Small intestine (tissue), 7 donors: ENCODE data around the gene RHOF. TPM values are rescaled to one million over a fixed set of nuclear protein-coding genes. Genes with fewer than 3 reads are reported as not detected.
"Not testable (repeated sequence)": the region's sequence is repeated elsewhere in the genome, so short reads cannot be mapped to it uniquely, and the experiment has no call there.

Source experiments
- DNase-seq, 2 donors: peaks; one replicate each; pipeline versions ENCODE4 v3.0.0 to v3.0.0-alpha.2; 2013
- FAIRE-seq: peaks from 2 replicates; lab custom pipeline; 2012; peaks lifted over from hg19 to GRCh38; lab: Jason Lieb, UNC
- H3K27ac ChIP-seq, 3 donors: one replicate each; pipeline ENCODE4 v1.5.1; 2013; ENCODE audit warnings: low read length in 2 of 3, mild to moderate bottlenecking in 2 of 3, control low read depth in 1 of 3, inconsistent platforms in 1 of 3, low read depth in 1 of 3, moderate library complexity in 1 of 3
- H3K27me3 ChIP-seq, 3 donors: one replicate each; pipeline ENCODE4 v1.6.1; 2013; ENCODE audit warnings: low read length in 3 of 3, inconsistent platforms in 1 of 3; ENCODE audit not compliant: control insufficient read depth in 3 of 3, insufficient read depth in 3 of 3
- H3K36me3 ChIP-seq, 3 donors: one replicate each; pipeline ENCODE4 v1.6.1; 2013; ENCODE audit warnings: low read length in 3 of 3, inconsistent platforms in 1 of 3, low read depth in 1 of 3, mild to moderate bottlenecking in 1 of 3, moderate library complexity in 1 of 3; ENCODE audit not compliant: control insufficient read depth in 3 of 3, insufficient read depth in 2 of 3
- H3K4me1 ChIP-seq, 3 donors: one replicate each; pipeline ENCODE4 v1.6.1; 2013; ENCODE audit warnings: low read length in 2 of 3, inconsistent platforms in 1 of 3, low read depth in 1 of 3, mild to moderate bottlenecking in 1 of 3, moderate library complexity in 1 of 3; ENCODE audit not compliant: control insufficient read depth in 3 of 3, insufficient read depth in 2 of 3
- H3K4me3 ChIP-seq, 3 donors: one replicate each; pipeline ENCODE4 v1.5.1; 2013; ENCODE audit warnings: low read length in 3 of 3, control low read depth in 1 of 3, inconsistent platforms in 1 of 3, low read depth in 1 of 3, mild to moderate bottlenecking in 1 of 3, moderate library complexity in 1 of 3
- H3K9me3 ChIP-seq, 2 donors: one replicate each; pipeline ENCODE4 v1.6.1; 2013; ENCODE audit warnings: low read depth in 1 of 2, low read length in 1 of 2; ENCODE audit not compliant: control insufficient read depth in 2 of 2, insufficient read depth in 1 of 2
- WGBS, 3 donors: extraction: QIAGEN DNeasy Blood & Tissue Kit; methylation state at CpG; one replicate each; pipeline ENCODE4 v1.1.7; 2013; 5-methylcytosine and 5-hydroxymethylcytosine counted together
- polyA plus RNA-seq, 4 donors: library from polyadenylated mRNA; stranded (reverse) in 3 of 4; unstranded in 1 of 4; fragments of 200-250 nt in 3 of 4; fragments of 120-200 nt in 1 of 4; gene quantifications; one replicate each; pipeline versions ENCODE4 v1.2.1 to v1.2.3, GENCODE V29; 2013
- donor health status: healthy with polysubstance abuse.
- donor health status: control.
- donor health status: control.
- donor health status: Bipolar disorder and iron deficiency.
- donor health status: healthy.

RHOF gene
- polyA plus RNA-seq, 4 donors: 13.3 to 75.9 (median 43.6) TPM

DNA sequence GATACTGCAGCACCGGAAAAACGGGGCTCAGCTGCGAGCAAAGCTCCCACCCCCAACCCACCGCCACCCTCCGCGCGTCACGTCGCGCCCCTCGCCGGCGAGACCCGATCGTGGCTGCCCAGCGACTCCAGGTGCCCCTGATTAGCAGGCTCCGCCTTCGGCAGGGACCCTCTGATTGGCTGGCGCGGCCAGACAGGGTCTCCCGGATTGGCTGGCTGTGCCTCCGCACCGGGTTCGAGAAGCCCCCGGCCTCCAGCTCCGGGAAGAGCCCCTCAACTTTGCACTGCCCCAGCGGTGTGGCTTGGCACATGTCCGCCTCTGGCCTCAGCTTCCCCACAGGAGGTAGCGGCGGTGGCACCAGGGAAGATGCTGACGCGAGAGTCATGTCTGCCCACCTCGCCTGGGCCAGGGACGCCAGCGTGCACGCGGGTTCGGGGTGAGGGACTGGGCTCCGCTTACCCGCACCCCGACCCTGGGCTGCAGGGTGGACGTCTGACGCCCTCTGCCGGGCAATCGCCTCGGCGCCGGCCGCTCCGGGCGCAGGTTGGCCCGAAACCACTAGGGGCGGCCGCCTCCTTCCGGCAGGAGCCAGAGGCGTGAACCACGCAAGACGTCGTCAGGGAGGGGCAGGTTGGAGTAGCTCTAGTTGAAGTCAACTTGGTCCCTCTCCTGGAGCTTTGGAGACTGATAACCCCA lies 498 bp upstream of the RHOF start:
- H3K4me3 ChIP-seq: peak overlapping the region; percentile 72 to 92 (median 84)
- no peaks in the 10 kb centered on the region for H3K9me3 ChIP-seq
- no peaks in the 10 kb centered on the region for H3K27me3 ChIP-seq
- H3K36me3 ChIP-seq: peaks cover 2 to 61% (median 2%) of the 10 kb centered on the region in 3 donors
- FAIRE-seq (no peak), DNase-seq (peak; percentile 94 to 99)
- peak overlapping the region; percentile 73 to 100 (median 99) for H3K27ac ChIP-seq
- WGBS, 3 donors: 0 to 1% (median 1%) methylated on average over 52 to 59 of the region's 59 CpGs
- H3K4me1 ChIP-seq: peaks cover 2 to 87% (median 8%) of the 10 kb centered on the region in 3 donors

DNA sequence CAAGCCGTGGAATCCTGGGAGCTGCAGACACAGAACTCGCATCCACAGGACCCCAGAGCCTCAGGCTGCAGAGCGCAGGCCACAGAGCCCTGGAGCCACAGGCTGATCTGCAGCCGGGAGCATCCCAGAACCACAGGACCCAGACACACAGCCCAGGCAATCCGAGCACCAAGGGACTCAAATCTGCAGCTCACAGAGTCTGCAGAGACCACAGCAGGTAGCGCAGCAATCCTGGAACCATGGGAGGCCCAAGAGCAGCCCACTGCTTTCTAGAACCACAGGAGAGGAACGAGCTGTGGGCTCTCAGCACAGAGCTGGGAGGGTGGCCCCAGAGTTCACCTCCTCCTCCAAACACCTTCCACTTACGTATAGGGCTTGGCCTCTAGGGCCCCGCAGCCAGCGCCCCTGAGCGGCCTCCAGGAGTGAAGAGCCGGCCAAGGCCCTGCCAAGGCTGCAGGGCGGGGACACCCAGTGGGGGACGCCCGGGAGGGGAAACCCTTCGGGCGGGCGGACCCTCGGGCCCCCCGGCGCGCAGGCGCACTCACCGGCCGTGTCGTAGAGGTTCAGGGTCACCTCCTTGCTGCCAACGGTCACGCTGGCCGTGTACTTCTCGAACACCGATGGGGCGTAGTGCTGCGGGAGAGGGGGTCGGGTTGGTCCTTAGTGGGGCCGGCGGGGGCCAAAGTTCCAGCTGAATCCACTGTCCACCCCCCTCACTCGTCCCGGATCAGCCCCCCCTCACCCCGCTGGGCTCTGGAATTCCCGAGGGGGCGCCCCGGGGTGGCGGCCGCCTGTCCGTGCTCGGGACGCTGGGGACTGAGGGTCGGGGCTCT lies 665 bp downstream of the RHOF start:
- H3K9me3 ChIP-seq: no peaks in the 10 kb centered on the region
- FAIRE-seq (no peak), DNase-seq (peak; percentile 58 to 89)
- H3K4me1 ChIP-seq: peaks cover 0 to 85% (median 4%) of the 10 kb centered on the region in 3 donors
- WGBS, 3 donors: 12 to 23% (median 17%) methylated on average over 37 to 48 of the region's 48 CpGs
- peaks cover 0 to 61% (median 2%) of the 10 kb centered on the region in 3 donors for H3K36me3 ChIP-seq
- H3K27me3 ChIP-seq: no peaks in the 10 kb centered on the region
- H3K4me3 ChIP-seq: peak overlapping the region; percentile 72 to 92 (median 84)
- H3K27ac ChIP-seq: peak overlapping the region; percentile 73 to 100 (median 99)

DNA sequence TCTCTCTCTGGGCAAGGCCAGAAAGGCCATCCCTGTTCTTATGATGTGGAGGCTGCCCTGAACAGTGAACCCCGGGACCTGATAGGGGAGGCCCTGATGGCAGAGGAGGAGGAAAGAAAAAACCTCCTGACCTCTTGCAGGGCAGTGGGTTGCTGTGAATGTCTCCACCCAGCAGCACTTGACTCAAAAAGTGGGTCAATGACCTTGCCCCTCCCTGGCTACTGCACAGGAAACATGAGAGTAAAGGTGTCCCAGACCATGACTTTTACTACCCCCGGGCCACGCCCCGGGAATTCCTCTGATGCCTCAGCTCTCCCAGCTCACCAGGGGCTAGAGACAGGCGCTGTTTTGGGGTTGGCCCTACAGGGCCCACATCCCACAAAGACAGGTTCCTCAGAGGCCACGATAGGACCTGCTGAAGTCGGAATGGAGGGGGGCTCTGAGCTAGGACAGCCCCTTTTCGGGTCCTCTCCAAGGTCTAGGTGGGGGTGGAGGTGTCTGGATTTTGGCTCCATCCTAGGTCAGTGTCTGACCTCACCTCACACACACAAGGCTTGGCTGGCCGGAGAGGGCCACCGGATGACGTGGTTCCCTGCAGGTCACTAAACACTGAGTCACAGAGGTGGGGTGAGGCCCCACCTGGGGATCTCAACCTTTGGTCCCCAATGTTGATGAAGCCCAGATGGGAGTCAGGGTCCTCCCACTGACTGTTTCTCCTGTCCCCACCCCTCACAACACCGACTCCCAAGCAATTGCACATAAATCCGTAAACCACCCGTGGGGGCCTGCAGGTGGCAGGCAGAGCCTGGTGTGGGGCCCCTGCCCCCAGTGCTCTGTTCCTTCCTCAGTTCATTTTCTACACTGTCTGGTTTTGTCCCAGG lies 1.6 kb downstream of the RHOF start:
- 23 to 47% (median 24%) methylated on average over 14 of the region's 14 CpGs for WGBS, 3 donors
- H3K4me3 ChIP-seq: peak overlapping the region; percentile 72 to 92 (median 84)
- peak overlapping the region; percentile 73 to 100 (median 99) for H3K27ac ChIP-seq
- H3K4me1 ChIP-seq: peaks cover 0 to 81% (median 4%) of the 10 kb centered on the region in 3 donors
- no peaks in the 10 kb centered on the region for H3K27me3 ChIP-seq
- DNase-seq (peak; percentile 91 to 94), FAIRE-seq (no peak)
- H3K36me3 ChIP-seq: peaks cover 0 to 62% (median 2%) of the 10 kb centered on the region in 3 donors
- H3K9me3 ChIP-seq: no peaks in the 10 kb centered on the region

DNA sequence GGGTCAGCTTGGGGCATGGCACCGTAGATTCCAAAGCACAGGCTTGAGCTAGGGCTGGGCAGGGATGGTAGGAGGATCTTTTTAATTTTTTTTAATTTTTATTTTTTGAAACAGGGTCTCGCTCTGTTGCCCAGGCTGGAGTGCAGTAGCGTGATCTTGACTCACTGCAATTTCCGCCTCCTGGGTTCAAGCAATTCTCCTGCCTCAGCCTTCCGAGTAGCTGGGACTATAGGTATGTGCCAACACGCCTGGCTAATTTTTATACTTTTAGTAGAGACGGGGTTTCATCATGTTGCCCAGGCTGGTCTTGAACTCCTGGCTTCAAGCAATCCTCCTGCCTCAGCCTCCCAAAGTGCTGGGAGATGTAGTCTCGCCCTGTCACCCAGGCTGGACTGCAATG lies 2.7 kb downstream of the RHOF start:
- H3K4me1 ChIP-seq: peaks cover 0 to 77% (median 5%) of the 10 kb centered on the region in 3 donors
- DNase-seq, H3K27me3 ChIP-seq, FAIRE-seq, H3K9me3 ChIP-seq: not testable (repeated sequence)
- peak overlapping the region; percentile 69 to 100 (median 94) for H3K27ac ChIP-seq
- peak overlapping the region in 1 of 3 donors; percentile 30 for H3K4me3 ChIP-seq
- WGBS, 3 donors: 87 to 91% (median 90%) methylated on average over 8 of the region's 8 CpGs
- peaks cover 0 to 60% (median 2%) of the 10 kb centered on the region in 3 donors for H3K36me3 ChIP-seq

DNA sequence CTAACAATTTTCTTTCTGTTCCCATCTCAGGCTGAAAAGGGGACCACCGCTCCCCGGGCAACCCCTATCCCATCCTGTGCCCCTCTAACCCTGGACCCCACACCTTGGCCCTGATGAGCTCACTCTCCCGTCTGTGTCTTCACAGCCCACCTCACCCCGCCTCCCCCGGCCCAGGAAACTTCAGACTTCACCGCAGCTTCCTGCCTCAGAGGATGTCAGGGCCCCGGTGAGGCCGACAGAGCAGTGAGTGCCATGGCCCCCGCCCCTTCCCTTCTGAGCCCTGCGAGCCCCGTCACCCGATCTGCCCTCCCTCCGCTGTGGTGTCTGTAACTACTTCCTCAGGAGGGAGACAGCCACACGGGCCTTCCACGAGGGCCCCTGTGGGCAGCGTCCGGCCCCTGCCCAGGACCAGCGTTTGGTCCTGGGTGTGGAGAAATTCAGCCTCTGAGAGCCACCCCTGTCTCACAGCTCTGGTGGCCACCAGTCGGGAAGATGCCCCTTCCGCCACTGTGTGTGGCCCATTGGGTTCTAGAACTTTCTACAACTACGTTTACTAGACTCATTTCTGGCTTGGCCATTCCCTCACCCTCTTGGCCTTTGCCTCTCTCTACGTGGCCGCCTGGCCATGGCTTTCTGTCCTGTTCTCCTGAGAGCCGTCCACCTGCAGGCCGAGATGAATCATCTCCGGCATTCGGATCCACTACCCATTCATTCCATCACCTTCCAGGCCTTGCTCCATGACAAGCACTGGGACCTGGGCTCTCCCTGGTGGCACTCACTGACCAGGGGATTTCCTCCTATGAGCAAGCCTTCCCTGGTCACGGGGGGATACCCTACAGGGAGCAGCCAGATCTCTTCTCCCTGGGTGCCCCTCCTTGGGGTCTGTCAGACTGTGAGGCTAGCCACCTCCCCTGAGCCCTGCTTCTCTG lies 3.4 kb downstream of the RHOF start:
- Histone ChIP-seq H3K27me3 (no peaks in the 10 kb centered on the region), H3K4me1 (peaks cover 0 to 70% (median 5%) of the 10 kb centered on the region in 3 donors), H3K4me3 (peak overlapping the region in 1 of 3 donors; percentile 30), H3K36me3 (peaks cover 0 to 53% (median 0%) of the 10 kb centered on the region in 3 donors), H3K27ac (peak overlapping the region; percentile 76 to 100 (median 94)), H3K9me3 (no peaks in the 10 kb centered on the region)
- 54 to 85% (median 69%) methylated on average over 27 to 28 of the region's 28 CpGs for whole genome bisulfite sequencing, 3 donors
- FAIRE-seq: no peak
- DNase-seq: peak in 1 of 2 donors; percentile 71

DNA sequence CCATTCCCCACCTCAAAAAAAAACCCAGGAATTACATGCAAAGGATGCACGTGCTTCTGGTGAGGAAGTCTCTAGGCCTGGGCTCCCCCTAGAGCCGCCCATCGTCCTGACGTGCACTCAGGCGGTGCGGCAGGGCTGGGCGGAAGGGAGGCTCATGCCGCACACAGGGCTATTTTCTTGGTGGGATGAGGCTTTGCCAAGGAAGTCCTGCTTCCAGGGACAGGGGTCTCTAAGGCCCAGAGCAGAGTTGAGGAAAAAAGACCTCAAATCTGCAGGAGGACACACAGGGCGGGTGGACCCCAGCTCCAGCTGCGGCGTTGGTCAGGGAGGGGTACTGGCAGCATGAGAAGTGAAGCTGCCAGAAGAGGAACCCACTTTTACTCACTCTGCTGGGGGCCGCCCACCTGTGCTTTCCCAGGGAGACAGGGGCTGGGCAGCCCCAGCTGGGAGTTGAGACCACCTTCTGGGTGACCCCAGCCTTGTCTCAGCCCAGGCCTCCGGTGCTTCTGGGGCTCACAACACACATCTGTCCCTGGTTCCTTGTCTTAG lies 4.2 kb downstream of the RHOF start:
- Histone ChIP-seq H3K27me3 (no peaks in the 10 kb centered on the region), H3K4me1 (peaks cover 0 to 70% (median 5%) of the 10 kb centered on the region in 3 donors), H3K9me3 (no peaks in the 10 kb centered on the region), H3K36me3 (peaks cover 0 to 57% (median 0%) of the 10 kb centered on the region in 3 donors), H3K27ac (peak overlapping the region; percentile 48 to 94 (median 80)), H3K4me3 (peak overlapping the region in 1 of 3 donors; percentile 30)
- DNase-seq: no peak
- 60 to 80% (median 64%) methylated on average over 12 to 13 of the region's 13 CpGs for WGBS, 3 donors
- FAIRE-seq: no peak
